B cell (primary cell): Measurements from ENCODE around the gene SURF6.

Experiments used
- CTCF ChIP-seq: fragments of 200-600 bp; IDR thresholded peaks from one replicate; pipeline ENCODE4 v1.8.0; 2022; ENCODE audit warnings: antibody characterized with exemption, mild to moderate bottlenecking
- EZH2 ChIP-seq: IDR thresholded peaks from 2 replicates; pipeline ENCODE4 v1.6.1; 2012; ENCODE audit warnings: borderline replicate concordance, low read depth, mild to moderate bottlenecking, moderate library complexity, low read length; ENCODE audit not compliant: insufficient read depth, poor library complexity, severe bottlenecking

- TF ChIP-seq CTCF (no peak), EZH2 (no peak)
Observed at GRCh38 chr9:133339641-133340040, 3.7 kb upstream of the SURF6 start.
